ENCODE measurements around the gene ALDH7A1. TPM values are rescaled to one million over a fixed set of nuclear protein-coding genes. Genes with fewer than 3 reads are reported as not detected.

The ALDH7A1 gene
- 18.2 and 24.3 TPM in 2 replicates for total RNA-seq

GRCh38 chr5:126594748-126595485, at the start of gene ALDH7A1:
Gene ALDH7A1 (minus strand): TSS chr5:126595219. CDS start chr5:126595198, 21 bp downstream.

GRCh38 chr5:126600631-126601511, 5.9 kb upstream of the ALDH7A1 start, which contains the start of gene PHAX:
Gene PHAX (plus strand): TSS chr5:126600947. CDS start chr5:126600963, 16 bp downstream.

Other genes starting within 250 kb of the ALDH7A1 start
- 4.3 and 12.8 TPM in 2 replicates for gene GRAMD2B, start 171.8 kb downstream of the ALDH7A1 start, total RNA-seq
- gene PHAX, start 5.7 kb upstream of the ALDH7A1 start, total RNA-seq: 24.9 and 29.4 TPM in 2 replicates
- 3.9 and 6.5 TPM in 2 replicates for gene LMNB1, start 181.9 kb upstream of the ALDH7A1 start, total RNA-seq